GM18498 (cell line): ENCODE data around the gene SDS.

ENCODE experiments used
- ATAC-seq: cut with Tn5 transposase; IDR thresholded peaks from one replicate; pipeline ENCODE4 v1.9.1; 2021; ENCODE audit warnings: mild to moderate bottlenecking, moderate library complexity; ENCODE audit not compliant: unreplicated experiment

The SDS gene

DNA sequence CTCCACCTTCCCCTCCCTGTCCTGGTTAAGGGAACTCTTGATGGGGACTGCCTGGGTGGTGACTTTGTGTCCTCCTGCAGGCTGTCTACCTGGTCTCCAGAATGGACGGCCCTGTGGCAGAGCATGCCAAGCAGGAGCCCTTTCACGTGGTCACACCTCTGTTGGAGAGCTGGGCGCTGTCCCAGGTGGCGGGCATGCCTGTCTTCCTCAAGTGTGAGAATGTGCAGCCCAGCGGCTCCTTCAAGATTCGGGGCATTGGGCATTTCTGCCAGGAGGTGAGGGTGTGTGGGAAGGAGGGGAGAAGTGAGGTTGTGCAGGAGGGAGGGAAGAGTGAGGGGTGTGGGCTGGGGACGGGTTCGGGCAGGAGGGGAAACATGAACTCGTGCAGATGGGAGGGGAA is 24.2 kb upstream of the SDS start:
- no peak for ATAC-seq

- ATAC-seq = no peak
These were observed 22.3 kb upstream of the SDS start for GRCh38 chr12:113425960-113426453.

DNA sequence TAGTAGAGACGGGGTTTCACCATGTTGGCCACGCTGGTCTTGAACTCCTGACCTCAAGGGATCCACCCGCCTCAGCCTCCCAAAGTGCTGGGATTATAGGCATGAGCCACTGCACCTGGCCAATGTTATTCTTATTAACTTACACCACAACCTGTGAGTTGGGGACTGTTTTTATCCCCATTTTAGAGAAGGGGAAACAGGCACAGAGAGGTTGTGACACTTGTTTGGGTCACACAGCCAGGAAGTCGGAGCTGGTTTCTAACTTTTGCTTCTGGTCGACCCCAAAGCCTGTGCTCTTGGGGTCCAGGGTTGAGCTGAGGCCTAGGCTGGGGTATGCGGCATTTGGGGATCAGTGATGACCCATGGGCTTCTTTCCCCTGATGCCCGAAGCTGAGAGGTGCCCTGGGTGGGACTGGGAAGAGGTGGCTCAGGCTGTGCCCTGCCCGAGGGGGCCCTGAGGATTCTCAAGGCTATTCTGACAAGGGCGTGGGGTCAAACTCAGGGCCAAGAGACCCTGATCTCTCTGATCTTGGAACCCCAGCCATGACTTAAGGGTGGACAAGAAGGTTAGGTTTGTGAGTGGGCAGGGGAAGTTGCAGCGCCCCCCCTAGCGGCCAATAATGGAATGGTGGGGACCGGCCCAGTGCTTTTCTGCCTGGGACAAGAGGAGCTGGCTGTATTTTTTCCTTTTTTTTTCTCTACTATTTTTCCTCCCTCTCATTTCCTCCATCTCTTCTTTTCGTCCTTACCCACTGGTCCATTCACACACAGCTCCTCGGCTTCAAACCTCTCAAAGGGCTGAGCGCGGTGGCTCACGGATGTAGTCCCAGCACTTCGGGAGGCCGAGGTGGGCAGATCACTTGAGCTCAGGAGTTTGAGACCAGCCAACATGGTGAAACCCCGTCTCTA is 21.5 kb upstream of the SDS start:
- ATAC-seq = no peak

DNA sequence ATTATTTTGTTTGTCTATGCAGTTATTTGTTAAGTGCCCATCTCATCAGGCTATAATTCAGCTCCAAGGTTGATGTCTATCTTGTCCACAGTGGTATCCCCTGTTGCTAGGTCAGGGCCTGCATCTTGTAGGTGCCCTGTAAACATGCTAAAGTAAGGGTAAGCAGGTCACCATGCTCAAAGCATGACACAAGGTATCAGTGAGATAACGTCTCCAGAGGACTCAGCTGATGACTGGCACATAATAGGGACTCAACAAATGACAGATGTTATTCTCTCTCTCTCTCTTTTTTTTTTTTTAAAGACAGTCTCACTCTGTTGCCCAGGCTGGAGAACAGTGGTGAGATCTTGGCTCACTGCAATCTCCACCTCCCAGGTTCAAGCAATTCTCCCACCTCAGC is 20.8 kb upstream of the SDS start:
- no peak for ATAC-seq

DNA sequence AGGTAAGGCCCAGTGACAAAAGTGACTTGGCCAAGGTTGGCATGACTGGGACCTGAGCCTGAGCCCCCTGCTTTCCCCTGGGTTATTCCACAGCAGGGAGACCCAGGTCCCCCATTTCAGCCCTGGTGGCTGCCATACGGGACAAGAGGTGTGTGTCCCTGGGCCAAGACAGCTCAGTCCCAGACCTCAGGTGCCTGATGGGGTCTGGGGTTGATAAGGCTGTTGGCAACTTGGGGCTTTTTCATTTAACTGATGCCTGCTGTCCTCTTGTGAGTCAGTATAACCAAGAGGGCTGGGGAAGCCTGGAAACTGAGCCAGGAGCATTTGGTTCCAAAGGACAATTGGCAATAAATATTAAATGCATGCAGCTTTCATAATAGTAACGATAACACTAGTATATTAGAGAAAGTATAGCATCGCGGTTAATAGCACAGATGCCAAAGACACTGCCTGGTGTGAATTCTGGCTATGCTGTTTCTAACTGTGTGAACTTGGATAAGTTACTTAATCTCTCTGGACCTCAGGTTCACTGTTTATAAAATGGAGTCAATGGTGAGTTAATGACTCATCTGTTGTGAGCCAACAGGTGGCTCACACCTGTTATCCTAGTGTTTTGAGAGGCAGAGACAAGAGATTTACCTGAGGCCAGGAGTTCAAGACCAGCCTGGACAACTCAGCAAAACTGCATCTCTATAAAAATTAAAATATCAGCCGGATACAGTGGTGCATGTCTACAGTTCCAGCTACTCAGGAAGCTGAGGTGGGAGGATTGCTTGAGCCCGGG is 19.4 kb upstream of the SDS start:
- no peak for ATAC-seq

DNA sequence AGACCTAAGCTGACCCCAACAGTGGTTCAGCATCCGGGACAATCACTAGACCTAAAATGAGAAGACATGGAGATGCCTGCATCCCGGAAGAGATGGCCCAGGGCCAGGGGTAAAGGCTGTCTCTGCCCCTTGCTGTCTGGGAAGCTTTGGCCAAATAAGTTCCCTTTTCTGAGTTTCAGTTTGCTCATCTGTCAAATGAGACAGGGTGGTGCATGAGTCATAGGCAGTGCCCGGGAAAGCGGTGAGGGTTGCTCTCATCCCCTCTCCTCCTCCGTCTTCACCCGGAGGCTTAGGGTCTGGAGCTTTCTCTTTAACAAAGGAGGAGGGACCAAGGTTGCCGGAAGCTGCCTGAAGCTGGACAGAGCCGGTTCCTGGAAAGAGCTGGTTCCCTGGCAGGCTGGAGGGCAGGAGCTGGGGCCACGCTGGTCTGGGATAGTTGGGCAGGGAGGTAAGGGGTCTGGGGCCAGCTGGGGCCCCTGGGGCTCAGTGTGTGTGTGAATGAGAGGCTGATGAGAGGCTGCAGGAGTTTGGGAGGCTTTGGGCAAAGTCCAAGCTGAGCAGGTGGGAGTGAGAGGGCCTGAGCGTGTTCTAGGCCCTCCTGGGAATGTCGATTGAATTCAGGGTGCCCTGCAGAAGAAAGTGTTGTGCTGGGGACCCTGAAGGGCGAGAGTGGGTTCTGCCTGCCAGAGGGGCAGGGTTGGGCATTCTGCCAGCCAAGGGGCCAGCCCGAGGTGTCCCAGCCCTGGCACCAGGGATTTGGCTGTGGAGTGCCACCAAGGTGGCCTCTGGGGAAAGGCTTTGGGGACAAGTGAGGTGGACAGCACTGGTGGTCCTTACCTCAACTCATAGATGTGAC is 18.6 kb upstream of the SDS start, which contains the start of gene SDSL:
TSS of gene SDSL (plus strand) at position 351 of the 856 bp plus-strand sequence. CDS start 5,603 bp downstream, outside the sequence.
- ATAC-seq = peak; percentile 95

GRCh38 chr12:113420996-113421595 is 17.4 kb upstream of the SDS start:
- ATAC-seq = no peak

DNA sequence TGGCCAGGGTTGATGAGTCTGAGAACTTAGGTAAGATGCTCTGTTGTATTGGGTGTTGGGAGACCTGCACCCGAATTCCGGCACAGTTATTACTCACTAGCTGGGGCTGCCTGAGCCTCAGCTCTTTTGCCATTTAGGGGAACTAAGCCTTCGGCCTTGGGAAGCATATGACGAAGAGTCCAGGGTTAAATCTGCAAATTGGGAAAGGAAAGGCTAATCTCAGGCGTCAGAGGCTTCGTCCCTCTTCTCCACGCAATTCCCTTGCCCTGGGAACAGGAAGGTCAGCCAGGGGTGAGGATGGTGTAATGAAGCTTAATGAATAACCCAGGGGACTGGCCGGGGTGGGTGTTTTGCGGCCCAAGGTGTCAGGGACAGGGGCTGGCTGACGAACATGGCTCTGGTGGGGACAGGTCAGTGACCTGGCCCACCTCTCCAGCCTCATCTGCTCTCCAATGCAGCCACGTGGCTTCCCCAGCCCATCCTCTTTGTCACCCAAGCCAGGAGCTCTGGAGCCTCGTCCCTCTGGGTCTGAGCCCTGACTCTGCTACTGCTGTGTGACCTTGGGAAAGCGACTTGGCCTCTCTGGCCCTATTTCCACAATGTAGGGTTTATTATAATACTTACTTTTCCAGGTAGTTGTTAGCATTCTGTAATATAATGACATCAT is 14.7 kb upstream of the SDS start:
- no peak for ATAC-seq

DNA sequence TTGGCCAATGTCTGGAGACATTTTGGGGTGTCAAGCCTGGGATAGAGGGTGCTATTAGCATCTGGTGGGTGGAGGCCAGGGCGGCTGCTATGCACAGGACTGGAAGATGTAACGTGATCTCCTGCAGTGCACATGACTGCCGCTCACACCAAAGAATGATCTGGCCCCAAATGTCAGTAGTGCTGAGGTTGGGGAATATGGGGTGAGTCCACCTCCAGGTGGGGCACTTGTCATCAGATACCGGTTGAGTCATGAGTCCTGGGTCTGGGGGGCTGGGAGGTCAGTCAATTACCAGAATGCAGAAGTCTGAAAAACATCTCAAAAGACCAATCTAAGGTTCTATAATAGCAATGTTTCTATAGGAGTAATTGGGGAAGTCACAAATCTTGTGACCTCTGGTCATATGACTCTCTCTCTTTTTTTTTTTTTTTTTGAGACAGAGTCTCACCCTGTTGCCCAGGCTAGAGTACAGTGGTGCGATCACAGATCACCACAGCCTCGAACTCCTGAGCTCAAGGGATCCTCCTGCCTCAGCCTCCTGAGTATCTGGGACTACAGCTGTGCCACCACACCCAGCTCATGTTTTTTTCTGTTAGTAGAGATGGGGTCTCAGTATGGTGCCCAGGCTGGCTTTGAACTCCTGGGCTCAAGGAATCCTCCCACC is 12.5 kb upstream of the SDS start:
- ATAC-seq = no peak

- no peak for ATAC-seq
These were observed 10.9 kb upstream of the SDS start for GRCh38 chr12:113414519-113415038.

GRCh38 chr12:113413488-113413939 is 9.8 kb upstream of the SDS start:
- ATAC-seq = no peak

DNA sequence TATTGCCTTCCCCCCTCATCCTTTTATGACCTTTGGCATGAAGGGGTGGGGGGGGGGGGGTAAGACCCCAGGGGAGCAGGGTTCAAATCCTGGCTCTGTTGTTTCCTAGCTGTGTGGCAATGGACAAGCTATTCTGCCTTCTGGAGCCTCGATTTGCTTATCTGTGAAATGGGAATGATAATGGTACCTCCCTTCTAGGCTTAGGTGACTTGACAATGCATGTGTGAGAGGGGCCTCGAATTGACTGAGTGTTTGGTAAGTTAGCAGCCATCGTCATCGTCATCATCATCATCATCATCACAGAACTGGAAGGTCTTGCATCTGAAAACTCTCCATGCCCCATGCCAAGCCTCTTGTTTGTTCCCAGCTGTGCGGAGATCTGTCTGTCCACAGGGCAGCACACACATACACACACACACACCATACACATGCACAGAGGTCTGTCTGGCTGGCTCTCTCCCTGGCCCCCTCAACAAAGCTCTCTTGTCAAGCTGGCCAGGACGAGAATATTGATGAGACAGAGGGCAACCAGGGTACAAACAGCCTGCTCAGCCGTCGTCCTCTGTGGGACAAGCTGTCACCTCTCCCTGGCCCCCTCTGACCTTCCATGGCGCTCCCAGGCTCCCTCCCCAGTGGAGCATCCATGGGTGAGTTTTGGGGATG is 5.9 kb upstream of the SDS start:
- ATAC-seq = no peak

- no peak for ATAC-seq
These were observed 5.1 kb upstream of the SDS start for GRCh38 chr12:113408756-113409298.

DNA sequence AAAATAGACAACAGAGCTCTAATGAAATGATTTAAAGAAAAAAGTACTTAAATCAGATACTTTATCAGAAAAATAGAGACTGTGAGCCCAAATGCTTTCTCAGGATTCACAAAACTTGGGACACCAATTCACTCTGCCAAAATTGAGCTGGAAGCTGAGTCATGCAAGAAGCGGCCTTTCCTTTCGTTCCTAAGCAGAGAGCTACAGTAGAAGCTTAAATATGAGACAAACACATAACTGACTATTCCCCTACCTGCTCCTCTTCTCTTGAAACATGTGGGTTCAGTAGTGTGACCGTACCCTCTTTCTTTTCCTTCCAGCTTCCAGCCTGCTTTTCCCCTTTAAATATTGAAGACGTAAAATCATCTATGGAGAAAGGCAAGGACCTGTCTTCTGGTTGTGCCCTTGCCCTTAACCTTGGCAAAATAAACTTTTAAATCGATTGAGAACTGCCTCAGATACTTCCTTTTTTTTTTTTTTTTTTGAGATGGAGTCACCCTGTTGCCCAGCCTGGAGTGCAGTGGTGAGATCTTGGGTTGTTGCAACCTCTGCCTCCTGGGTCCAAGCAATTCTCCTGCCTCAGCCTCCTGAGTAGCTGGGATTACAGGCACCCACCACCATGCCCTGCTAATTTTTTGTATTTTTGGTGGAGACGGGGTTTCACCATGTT is 4.4 kb upstream of the SDS start:
- no peak for ATAC-seq

- ATAC-seq = no peak
These were observed 2.0 kb upstream of the SDS start for GRCh38 chr12:113405694-113406093.

DNA sequence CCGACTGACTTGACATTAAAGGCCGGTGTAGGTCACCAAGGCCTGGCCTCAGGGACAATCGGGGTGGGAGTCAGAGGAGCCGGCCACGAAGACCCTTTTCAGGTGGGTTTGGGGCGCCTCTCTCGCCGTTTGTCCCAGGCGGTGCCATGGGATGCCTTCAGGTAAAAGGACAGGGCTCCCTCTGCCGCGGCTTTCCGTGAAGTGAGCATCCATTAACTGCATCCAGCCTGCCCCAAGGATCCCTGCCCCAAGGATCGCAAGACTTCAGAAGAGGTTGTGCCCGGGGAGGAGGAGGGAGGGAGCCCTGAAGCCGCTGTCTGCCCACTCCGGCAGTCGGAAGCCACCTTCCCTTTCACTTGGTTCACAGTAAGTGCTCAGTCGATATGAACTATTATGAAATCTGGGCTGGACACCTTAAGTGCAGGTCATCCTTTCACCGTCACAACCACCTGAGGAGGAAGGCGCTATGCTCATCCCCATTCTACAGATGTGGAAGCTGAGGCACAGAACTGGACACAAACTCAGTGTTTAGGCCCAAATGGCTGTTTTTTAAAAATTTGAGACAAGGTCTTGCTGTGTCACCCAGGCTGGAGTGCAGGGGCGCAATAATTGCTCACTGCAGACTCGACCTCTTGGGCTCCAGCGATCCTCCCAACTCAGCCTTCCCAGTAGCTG is 964 bp downstream of the SDS start:
- ATAC-seq = no peak
